ENCODE results near the gene ESRRG. TPM values are rescaled to one million over a fixed set of nuclear protein-coding genes. Genes with fewer than 3 reads are reported as not detected.

The ESRRG gene
- total RNA-seq, 1 donor from 2014 or later, result 9.6 TPM

- no peak overlapping the region for H3K4me3 Mint-ChIP-seq (ENCODE audit: low read depth)
These were observed 101.7 kb downstream of the ESRRG start for GRCh38 chr1:216621536-216621935.

GRCh38 chr1:216617081-216617875 is 106.0 kb downstream of the ESRRG start:
- TF ChIP-seq, protein P1, sequence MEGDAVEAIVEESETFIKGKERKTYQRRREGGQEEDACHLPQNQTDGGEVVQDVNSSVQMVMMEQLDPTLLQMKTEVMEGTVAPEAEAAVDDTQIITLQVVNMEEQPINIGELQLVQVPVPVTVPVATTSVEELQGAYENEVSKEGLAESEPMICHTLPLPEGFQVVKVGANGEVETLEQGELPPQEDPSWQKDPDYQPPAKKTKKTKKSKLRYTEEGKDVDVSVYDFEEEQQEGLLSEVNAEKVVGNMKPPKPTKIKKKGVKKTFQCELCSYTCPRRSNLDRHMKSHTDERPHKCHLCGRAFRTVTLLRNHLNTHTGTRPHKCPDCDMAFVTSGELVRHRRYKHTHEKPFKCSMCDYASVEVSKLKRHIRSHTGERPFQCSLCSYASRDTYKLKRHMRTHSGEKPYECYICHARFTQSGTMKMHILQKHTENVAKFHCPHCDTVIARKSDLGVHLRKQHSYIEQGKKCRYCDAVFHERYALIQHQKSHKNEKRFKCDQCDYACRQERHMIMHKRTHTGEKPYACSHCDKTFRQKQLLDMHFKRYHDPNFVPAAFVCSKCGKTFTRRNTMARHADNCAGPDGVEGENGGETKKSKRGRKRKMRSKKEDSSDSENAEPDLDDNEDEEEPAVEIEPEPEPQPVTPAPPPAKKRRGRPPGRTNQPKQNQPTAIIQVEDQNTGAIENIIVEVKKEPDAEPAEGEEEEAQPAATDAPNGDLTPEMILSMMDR (IDR thresholded peaks at IDR 0.05; ENCODE audit: unreplicated experiment), result no peak
- Mint-ChIP-seq H3K36me3 (ENCODE audit: insufficient read depth) (no peaks in the 10 kb centered on the region), H3K27ac (no peak overlapping the region), H3K9me3 (ENCODE audit: low read depth) (no peaks in the 10 kb centered on the region), H3K4me1 (ENCODE audit: low read depth) (no peaks in the 10 kb centered on the region), H3K27me3 (no peaks in the 10 kb centered on the region), H3K4me3 (ENCODE audit: low read depth) (no peak overlapping the region)
- DNase-seq (ENCODE audit: low spot score, unreplicated experiment), result no peak

More at GRCh38 chr1:216621536-216621935, 101.7 kb downstream of the ESRRG start:
- no peaks in the 10 kb centered on the region for H3K9me3 Mint-ChIP-seq (ENCODE audit: low read depth)
- no peak overlapping the region for H3K27ac Mint-ChIP-seq
- no peaks in the 10 kb centered on the region for H3K4me1 Mint-ChIP-seq (ENCODE audit: low read depth)
- H3K36me3 Mint-ChIP-seq (ENCODE audit: insufficient read depth), result no peaks in the 10 kb centered on the region
- no peak for DNase-seq (ENCODE audit: low spot score, unreplicated experiment)
- TF ChIP-seq, protein P1 (IDR thresholded peaks at IDR 0.05; ENCODE audit: unreplicated experiment), result no peak
- H3K27me3 Mint-ChIP-seq, result no peaks in the 10 kb centered on the region

- TF ChIP-seq, protein P1 (IDR thresholded peaks at IDR 0.05; ENCODE audit: unreplicated experiment), result no peak
- no peak overlapping the region for H3K27ac Mint-ChIP-seq
- H3K36me3 Mint-ChIP-seq (ENCODE audit: insufficient read depth), result no peaks in the 10 kb centered on the region
- DNase-seq (ENCODE audit: low spot score, unreplicated experiment), result no peak
- no peaks in the 10 kb centered on the region for H3K4me1 Mint-ChIP-seq (ENCODE audit: low read depth)
- no peak overlapping the region for H3K4me3 Mint-ChIP-seq (ENCODE audit: low read depth)
- no peaks in the 10 kb centered on the region for H3K9me3 Mint-ChIP-seq (ENCODE audit: low read depth)
- no peaks in the 10 kb centered on the region for H3K27me3 Mint-ChIP-seq
These were observed 106.8 kb downstream of the ESRRG start for GRCh38 chr1:216616425-216616824.

- no peaks in the 10 kb centered on the region for H3K27me3 Mint-ChIP-seq
- no peak overlapping the region for H3K4me3 Mint-ChIP-seq (ENCODE audit: low read depth)
- TF ChIP-seq, protein P1 (IDR thresholded peaks at IDR 0.05; ENCODE audit: unreplicated experiment), result no peak
- H3K4me1 Mint-ChIP-seq (ENCODE audit: low read depth), result no peaks in the 10 kb centered on the region
- H3K9me3 Mint-ChIP-seq (ENCODE audit: low read depth), result no peaks in the 10 kb centered on the region
- no peaks in the 10 kb centered on the region for H3K36me3 Mint-ChIP-seq (ENCODE audit: insufficient read depth)
- no peak overlapping the region for H3K27ac Mint-ChIP-seq
- no peak for DNase-seq (ENCODE audit: low spot score, unreplicated experiment)
These were observed 109.0 kb downstream of the ESRRG start for GRCh38 chr1:216614011-216614934.

GRCh38 chr1:216612291-216612690 is 110.9 kb downstream of the ESRRG start:
- Mint-ChIP-seq H3K27ac (no peak overlapping the region), H3K36me3 (ENCODE audit: insufficient read depth) (no peaks in the 10 kb centered on the region), H3K27me3 (no peaks in the 10 kb centered on the region), H3K4me3 (ENCODE audit: low read depth) (no peak overlapping the region), H3K9me3 (ENCODE audit: low read depth) (no peaks in the 10 kb centered on the region), H3K4me1 (ENCODE audit: low read depth) (no peaks in the 10 kb centered on the region)
- TF ChIP-seq, protein P1 (IDR thresholded peaks at IDR 0.05; ENCODE audit: unreplicated experiment), result no peak
- DNase-seq (ENCODE audit: low spot score, unreplicated experiment), result no peak
